ENCODE measurements around the gene ZBTB12.

GRCh38 chr6:31875877-31876276 lies 26.0 kb downstream of the ZBTB12 start:
- TF ChIP-seq GATA3 (IDR thresholded peaks at IDR 0.05; ENCODE audit: low read depth, low read length) (no peak), GATA2 (IDR thresholded peaks at IDR 0.05; ENCODE audit: low read depth, low read length) (no peak)
